ENCODE results near the gene SPEM1. TPM values are rescaled to one million over a fixed set of nuclear protein-coding genes. Genes with fewer than 3 reads are reported as not detected.

Gene SPEM1
- total RNA-seq, 2 donors from 2014 or later = not detected

GRCh38 chr17:7437950-7438614, 18.0 kb downstream of the SPEM1 start:
- Histone ChIP-seq H3K4me1 (peaks cover 0 to 57% of the 10 kb centered on the region in 2 donors), H3K4me3 (peak overlapping the region; percentile 42 to 60), H3K9me3 (no peaks in the 10 kb centered on the region), H3K27me3 (peaks cover 0 to 9% of the 10 kb centered on the region in 2 donors), H3K27ac (peak overlapping the region; percentile 83 to 85), H3K36me3 (no peaks in the 10 kb centered on the region)
- peak; percentile 62 for DNase-seq (ENCODE audit: low spot score)
- no peak for TF ChIP-seq CTCF (IDR thresholded peaks at IDR 0.05)

- H3K9me3 ChIP-seq = no peaks in the 10 kb centered on the region
- H3K27me3 ChIP-seq = peaks cover 0 to 9% of the 10 kb centered on the region in 2 donors
- H3K4me1 ChIP-seq = peaks cover 0 to 57% of the 10 kb centered on the region in 2 donors
- TF ChIP-seq CTCF (IDR thresholded peaks at IDR 0.05) = no peak
- no peaks in the 10 kb centered on the region for H3K36me3 ChIP-seq
- peak overlapping the region; percentile 83 to 85 for H3K27ac ChIP-seq
- H3K4me3 ChIP-seq = peak overlapping the region; percentile 42 to 60
- no peak for DNase-seq (ENCODE audit: low spot score)
Measured at GRCh38 chr17:7438656-7439460, 18.7 kb downstream of the SPEM1 start.

- no peaks in the 10 kb centered on the region for H3K36me3 ChIP-seq
- H3K4me3 ChIP-seq = peak within 1 kb of the TSS; percentile 42 to 60
- peaks cover 0 to 61% of the 10 kb centered on the region in 2 donors for H3K4me1 ChIP-seq
- TF ChIP-seq CTCF (IDR thresholded peaks at IDR 0.05) = no peak
- no peaks in the 10 kb centered on the region for H3K9me3 ChIP-seq
- peaks cover 0 to 9% of the 10 kb centered on the region in 2 donors for H3K27me3 ChIP-seq
- H3K27ac ChIP-seq = peak within 1 kb of the TSS; percentile 83 to 85
- DNase-seq (ENCODE audit: low spot score) = no peak
Measured at GRCh38 chr17:7439462-7440112, 19.5 kb downstream of the SPEM1 start, which contains the start of gene FGF11. Gene FGF11 (plus strand): TSS chr17:7439512. CDS start chr17:7439621, 109 bp downstream.

- Histone ChIP-seq H3K36me3 (no peaks in the 10 kb centered on the region), H3K27ac (peak overlapping the region; percentile 83 to 84), H3K4me1 (peaks cover 0 to 67% of the 10 kb centered on the region in 2 donors), H3K9me3 (no peaks in the 10 kb centered on the region), H3K4me3 (peak overlapping the region; percentile 32 to 56), H3K27me3 (peaks cover 0 to 9% of the 10 kb centered on the region in 2 donors)
- TF ChIP-seq CTCF (IDR thresholded peaks at IDR 0.05) = no peak
- peak; percentile 63 for DNase-seq (ENCODE audit: low spot score)
Measured at GRCh38 chr17:7440113-7440833, 20.1 kb downstream of the SPEM1 start.

GRCh38 chr17:7440834-7441195, 20.7 kb downstream of the SPEM1 start:
- no peaks in the 10 kb centered on the region for H3K9me3 ChIP-seq
- H3K27ac ChIP-seq = peak overlapping the region; percentile 83 to 84
- peak overlapping the region in 1 of 2 donors; percentile 56 for H3K4me3 ChIP-seq
- DNase-seq (ENCODE audit: low spot score) = no peak
- H3K4me1 ChIP-seq = peaks cover 0 to 67% of the 10 kb centered on the region in 2 donors
- TF ChIP-seq CTCF (IDR thresholded peaks at IDR 0.05) = no peak
- peaks cover 0 to 9% of the 10 kb centered on the region in 2 donors for H3K27me3 ChIP-seq
- H3K36me3 ChIP-seq = no peaks in the 10 kb centered on the region

Data from right atrium auricular region (tissue), 2 donors.